PC-9 (cell line): Measurements from ENCODE around the gene NISCH. TPM values are rescaled to one million over a fixed set of nuclear protein-coding genes. Genes with fewer than 3 reads are reported as not detected.

Experiments
- BruUV-seq: library from RNA; stranded (reverse); fragments of 400-500 nt; replicated peaks from 2 replicates; lab custom pipeline; 2021; lab: Mats Ljungman, UMichigan
- CTCF ChIA-PET: fragments of 300-600 bp; sonication (Branson Sonifier 250); formaldehyde crosslinking; loops from one replicate; lab custom pipeline; 2022; ENCODE audit warnings: antibody characterized with exemption; lab: Charles Lee
- POLR2A ChIA-PET: fragments of 300-600 bp; sonication (Branson Sonifier 250); formaldehyde crosslinking; loops from one replicate; lab custom pipeline; 2022; ENCODE audit warnings: antibody characterized with exemption; ENCODE audit not compliant: unreplicated experiment; lab: Charles Lee
- DNase-seq, 2 experiments: peaks; one replicate each; pipeline versions ENCODE4 v3.0.0 to v3.0.0-alpha.2; 2015 to 2022; ENCODE audit warnings: mixed read lengths in 1 of 2
- H2AFZ ChIP-seq: fragments of 200-600 bp; sonication (generic); 2 replicates; pipeline ENCODE4 v1.8.1; 2017; ENCODE audit warnings: antibody characterized with exemption
- H3F3A ChIP-seq: fragments of 200-600 bp; sonication (generic); 2 replicates; pipeline ENCODE4 v1.8.1; 2017; ENCODE audit warnings: antibody characterized with exemption, mild to moderate bottlenecking, low read depth; ENCODE audit not compliant: insufficient read depth
- H3K27ac ChIP-seq: fragments of 200-600 bp; sonication (generic); 2 replicates; pipeline ENCODE4 v1.6.1; 2016; ENCODE audit warnings: mixed run types
- H3K27me3 ChIP-seq: fragments of 200-600 bp; sonication (generic); 2 replicates; pipeline ENCODE4 v1.6.1; 2016; ENCODE audit warnings: low read depth, mixed run types; ENCODE audit not compliant: insufficient read depth
- H3K36me3 ChIP-seq: fragments of 200-600 bp; sonication (generic); 2 replicates; pipeline ENCODE4 v1.6.1; 2016; ENCODE audit warnings: low read depth, mixed run types
- H3K4me1 ChIP-seq: fragments of 200-600 bp; sonication (generic); replicated peaks from 2 replicates; pipeline ENCODE4 v1.6.1; 2016; ENCODE audit warnings: mixed run types; ENCODE audit not compliant: insufficient read depth
- H3K4me2 ChIP-seq: fragments of 200-600 bp; sonication (generic); 2 replicates; pipeline ENCODE4 v1.6.1; 2017; ENCODE audit warnings: mixed run types
- H3K4me3 ChIP-seq: fragments of 200-600 bp; sonication (generic); 2 replicates; pipeline ENCODE4 v1.6.1; 2016; ENCODE audit warnings: mixed run types
- H3K79me2 ChIP-seq: fragments of 200-600 bp; sonication (generic); 2 replicates; pipeline ENCODE4 v1.6.1; 2017; ENCODE audit warnings: low read depth, mixed run types
- H3K9me2 ChIP-seq: fragments of 200-600 bp; sonication (generic); 2 replicates; pipeline ENCODE4 v1.8.1; 2017; ENCODE audit warnings: mild to moderate bottlenecking; ENCODE audit not compliant: insufficient read depth
- H3K9me3 ChIP-seq: fragments of 200-600 bp; sonication (generic); 2 replicates; pipeline ENCODE4 v1.8.1; 2016; ENCODE audit warnings: low read depth; ENCODE audit not compliant: insufficient read depth
- H4K20me1 ChIP-seq: fragments of 200-600 bp; sonication (generic); 2 replicates; pipeline ENCODE4 v1.8.1; 2017; ENCODE audit not compliant: insufficient read depth
- CTCF ChIP-seq: fragments of 200-600 bp; sonication (generic); conservative IDR thresholded peaks from 2 replicates; pipeline ENCODE4 v1.6.1; 2017; ENCODE audit warnings: mixed run types, antibody characterized with exemption, mild to moderate bottlenecking, moderate library complexity
- EZH2 ChIP-seq: fragments of 200-600 bp; sonication (generic); IDR thresholded peaks from 2 replicates; pipeline ENCODE4 v1.8.0; 2017; ENCODE audit warnings: antibody characterized with exemption, low read depth
- intact Hi-C: fragments of 100-400 bp; cut with micrococcal nuclease; formaldehyde crosslinking; loops from one replicate; pipeline ENCODE4 v1.10.0; 2022; ENCODE audit not compliant: unreplicated experiment
- total RNA-seq: library from RNA; stranded (reverse); gene quantifications from 2 replicates; pipeline ENCODE4 v1.2.3, GENCODE V29; 2021

Gene NISCH
- total RNA-seq, 1 experiment from 2014 or later = 66.1 TPM

GRCh38 chr3:52433996-52434479 lies 21.4 kb upstream of the NISCH start:
- no TSS peak for BruUV-seq
- no peak for DNase-seq
- Histone ChIP-seq H3K27me3 (no peaks in the 10 kb centered on the region), H3K4me2 (no peak overlapping the region), H3K27ac (no peak overlapping the region), H2AFZ (no peak overlapping the region), H3K4me1 (peaks cover 9% of the 10 kb centered on the region; the same call in 1 of the 2 replicates), H3K79me2 (no peaks in the 10 kb centered on the region), H3F3A (no peaks in the 10 kb centered on the region), H3K36me3 (no peaks in the 10 kb centered on the region), H4K20me1 (no peaks in the 10 kb centered on the region), H3K9me3 (no peaks in the 10 kb centered on the region), H3K9me2 (no peaks in the 10 kb centered on the region), H3K4me3 (no peak overlapping the region)
- ChIA-PET CTCF (no interaction called here), POLR2A (no interaction called here)
- intact Hi-C loops = no loop called here
- TF ChIP-seq EZH2 (no peak), CTCF (no peak)

GRCh38 chr3:52434491-52435115 lies 20.8 kb upstream of the NISCH start:
- Histone ChIP-seq H3K27me3 (no peaks in the 10 kb centered on the region), H3K27ac (no peak overlapping the region), H3K9me3 (no peaks in the 10 kb centered on the region), H2AFZ (no peak overlapping the region), H3K36me3 (no peaks in the 10 kb centered on the region), H3K4me2 (no peak overlapping the region), H3K4me3 (no peak overlapping the region), H3F3A (no peaks in the 10 kb centered on the region), H4K20me1 (no peaks in the 10 kb centered on the region), H3K9me2 (no peaks in the 10 kb centered on the region), H3K79me2 (no peaks in the 10 kb centered on the region), H3K4me1 (peaks cover 9% of the 10 kb centered on the region; the same call in 1 of the 2 replicates)
- ChIA-PET POLR2A (no interaction called here), CTCF (no interaction called here)
- BruUV-seq = no TSS peak
- TF ChIP-seq CTCF = no peak
- no peak for TF ChIP-seq EZH2
- intact Hi-C loops = no loop called here
- DNase-seq = no peak

GRCh38 chr3:52435246-52436101 lies 19.9 kb upstream of the NISCH start:
- H3K27ac ChIP-seq = no peak overlapping the region
- H3K9me2 ChIP-seq = no peaks in the 10 kb centered on the region
- H3K9me3 ChIP-seq = no peaks in the 10 kb centered on the region
- no peak overlapping the region for H3K4me2 ChIP-seq
- no peaks in the 10 kb centered on the region for H3K79me2 ChIP-seq
- H3K4me3 ChIP-seq = no peak overlapping the region
- no peaks in the 10 kb centered on the region for H4K20me1 ChIP-seq
- no peaks in the 10 kb centered on the region for H3F3A ChIP-seq
- no TSS peak for BruUV-seq
- TF ChIP-seq EZH2 (no peak), CTCF (no peak)
- ChIA-PET CTCF (no interaction called here), POLR2A (interaction anchor here (0.6 kb wide), 1 partner anchor 235 kb away, joined by 3 read pairs; no protein-coding TSS in a partner anchor)
- DNase-seq = no peak
- H3K36me3 ChIP-seq = no peaks in the 10 kb centered on the region
- H3K27me3 ChIP-seq = no peaks in the 10 kb centered on the region
- intact Hi-C loops = no loop called here
- H2AFZ ChIP-seq = no peak overlapping the region
- H3K4me1 ChIP-seq = peaks cover 9% of the 10 kb centered on the region; the same call in 1 of the 2 replicates
